HG03039 (cell line): ENCODE results near the gene SLC35D2.
"Not testable (repeated sequence)": the region's sequence is repeated elsewhere in the genome, so short reads cannot be mapped to it uniquely, and the experiment has no call there.

Experiments
- ATAC-seq: cut with Tn5 transposase; IDR thresholded peaks from one replicate; pipeline ENCODE4 v1.9.1; 2021; ENCODE audit warnings: mild to moderate bottlenecking, moderate library complexity; ENCODE audit not compliant: unreplicated experiment

Gene SLC35D2

GRCh38 chr9:96361668-96362067, 21.8 kb downstream of the SLC35D2 start:
- ATAC-seq, result no peak

DNA sequence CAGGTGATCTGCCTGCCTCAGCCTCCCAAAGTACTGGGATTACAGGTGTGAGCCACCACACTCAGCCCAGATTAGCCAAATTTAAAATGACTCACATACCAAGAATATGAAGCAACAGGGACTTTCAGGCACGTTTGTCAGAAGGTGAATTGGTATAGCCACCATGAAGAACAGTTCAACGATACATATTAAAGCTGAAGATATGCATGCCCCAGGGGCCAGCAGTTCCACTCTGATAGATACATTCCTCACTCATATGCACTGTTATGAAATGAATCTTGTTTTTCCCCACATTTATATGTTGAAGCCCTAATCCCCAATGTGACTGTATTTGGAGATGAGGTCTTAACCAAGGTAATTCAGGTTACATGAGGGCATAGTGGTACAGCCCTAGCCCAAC, 22.5 kb downstream of the SLC35D2 start:
- ATAC-seq, result no peak

- ATAC-seq, result not testable (repeated sequence)
These were observed 23.0 kb downstream of the SLC35D2 start for GRCh38 chr9:96360523-96360922.

GRCh38 chr9:96350866-96351265, 32.6 kb downstream of the SLC35D2 start:
- ATAC-seq, result no peak

DNA sequence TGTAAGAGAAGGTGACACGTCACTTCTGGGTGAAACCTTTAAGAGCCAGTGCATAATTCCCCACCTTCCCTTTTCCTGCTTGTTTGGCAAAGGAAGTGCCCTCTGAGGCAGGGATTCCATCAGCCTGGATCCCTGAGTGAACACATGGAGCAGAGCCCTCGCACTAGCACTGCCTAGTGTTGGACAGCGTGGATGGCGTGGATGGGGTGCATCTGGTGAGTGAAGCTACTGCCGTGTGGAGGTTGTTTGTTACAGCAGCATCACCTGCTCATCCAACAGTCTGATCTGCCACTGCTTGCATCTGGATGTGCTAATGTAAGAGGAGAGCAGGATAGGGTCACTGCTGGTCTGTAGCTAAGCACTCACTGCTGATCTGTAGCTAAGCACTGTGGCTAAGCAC, 35.2 kb downstream of the SLC35D2 start:
- ATAC-seq, result no peak

GRCh38 chr9:96345551-96345950, 38.0 kb downstream of the SLC35D2 start:
- ATAC-seq, result no peak

DNA sequence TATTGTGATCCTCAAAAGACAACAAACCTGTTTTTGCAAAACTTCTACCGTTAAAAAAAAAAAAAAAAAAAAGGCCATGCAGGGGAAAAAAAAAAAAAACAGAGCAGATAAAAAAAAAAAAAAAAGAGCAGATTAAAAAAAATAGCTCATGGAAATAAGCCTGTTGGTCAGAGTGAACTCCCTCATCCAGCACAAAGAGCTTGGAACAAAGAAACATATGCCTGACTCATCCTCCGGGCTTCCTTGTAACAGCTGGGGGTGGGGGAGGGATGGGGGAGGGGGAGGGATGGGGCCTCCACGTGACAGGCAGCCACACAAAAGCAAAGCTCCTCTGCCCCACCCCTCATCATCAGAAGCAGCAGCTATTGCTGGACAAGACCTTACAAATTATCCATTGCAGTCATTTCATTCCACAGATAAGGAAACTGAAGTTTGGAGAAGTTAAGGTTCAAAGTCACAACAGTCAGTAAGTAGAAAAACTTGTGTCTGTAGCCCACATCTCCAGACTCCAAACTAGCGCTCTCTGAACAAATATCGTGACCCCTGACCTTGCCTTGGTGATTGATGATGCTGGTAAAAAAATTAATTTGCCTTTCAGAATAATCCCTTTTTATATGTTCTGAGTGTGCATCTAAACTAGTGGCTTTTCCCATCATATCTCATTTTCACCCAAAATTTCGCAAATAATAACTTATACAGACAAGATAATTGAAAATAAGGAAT, 38.9 kb downstream of the SLC35D2 start:
- no peak for ATAC-seq

DNA sequence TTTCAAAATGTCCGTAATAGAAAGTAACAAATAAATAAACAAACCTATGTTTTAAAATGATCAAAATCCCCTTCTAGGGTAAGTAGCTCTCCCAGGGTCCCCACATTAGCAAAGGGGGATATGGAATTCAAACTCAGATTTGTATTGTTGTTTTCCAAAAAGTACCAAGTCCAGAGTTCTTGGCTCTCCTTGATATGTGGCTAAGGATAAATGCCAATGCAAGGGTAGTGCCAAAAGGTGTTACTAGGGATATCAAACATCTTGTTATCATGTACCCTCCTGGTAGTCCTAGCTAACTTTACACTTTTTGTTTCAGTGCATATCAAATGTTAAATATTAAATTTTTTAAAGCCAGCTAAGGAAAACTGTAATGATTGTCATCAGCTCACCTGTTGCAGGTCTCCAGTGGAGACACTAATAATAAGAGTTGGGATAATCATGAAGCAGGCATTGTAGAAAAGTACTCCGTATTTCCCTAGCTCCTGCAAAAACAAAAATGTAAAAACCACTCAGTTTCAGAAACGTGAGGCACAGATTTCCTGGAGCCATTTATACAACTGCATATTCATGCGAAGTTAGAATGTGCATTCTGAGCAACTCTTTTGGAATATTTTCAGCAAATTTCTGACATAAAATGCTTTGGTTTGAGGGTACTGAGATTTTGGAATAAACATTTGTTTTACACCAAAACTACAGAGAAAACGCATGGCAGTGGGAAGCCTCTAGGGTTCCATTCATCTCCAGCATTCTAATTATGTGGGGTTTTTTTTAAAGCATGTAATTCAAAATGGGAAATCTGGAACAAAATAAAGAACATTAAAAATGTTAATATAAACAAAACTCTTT, 39.8 kb downstream of the SLC35D2 start:
- ATAC-seq, result no peak

DNA sequence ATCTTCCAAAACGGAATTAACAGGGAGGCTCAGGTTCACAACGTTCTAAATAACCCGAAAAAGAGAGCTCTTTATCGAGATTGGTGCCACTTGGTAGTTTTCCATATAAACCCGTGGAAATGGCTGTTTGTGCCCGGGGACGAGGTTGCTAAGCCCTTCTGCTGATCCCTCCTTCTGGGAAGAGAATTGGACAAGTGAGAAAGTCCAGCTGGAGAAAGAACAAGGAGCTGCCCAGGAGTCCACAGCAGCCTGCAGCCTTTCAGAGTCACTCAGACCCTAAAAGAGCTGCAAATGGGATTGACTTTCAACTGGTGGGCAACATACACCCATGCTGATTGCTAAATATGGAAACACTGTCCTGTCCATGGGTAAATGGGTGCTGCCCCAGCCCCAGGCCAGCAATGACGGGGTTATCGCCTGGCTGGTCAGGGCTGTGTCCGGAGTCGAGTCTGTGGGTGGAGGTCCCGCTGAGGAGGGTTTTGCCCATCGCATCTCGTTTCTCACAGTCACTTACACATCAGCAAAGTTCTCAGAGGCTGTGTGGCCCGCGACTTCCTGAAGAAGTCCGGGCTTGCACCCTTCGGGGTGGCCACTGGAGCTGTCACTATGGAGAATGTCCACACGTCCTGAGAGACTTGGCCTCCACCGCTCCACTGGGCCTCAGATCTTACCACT, 40.8 kb downstream of the SLC35D2 start:
- no peak for ATAC-seq

DNA sequence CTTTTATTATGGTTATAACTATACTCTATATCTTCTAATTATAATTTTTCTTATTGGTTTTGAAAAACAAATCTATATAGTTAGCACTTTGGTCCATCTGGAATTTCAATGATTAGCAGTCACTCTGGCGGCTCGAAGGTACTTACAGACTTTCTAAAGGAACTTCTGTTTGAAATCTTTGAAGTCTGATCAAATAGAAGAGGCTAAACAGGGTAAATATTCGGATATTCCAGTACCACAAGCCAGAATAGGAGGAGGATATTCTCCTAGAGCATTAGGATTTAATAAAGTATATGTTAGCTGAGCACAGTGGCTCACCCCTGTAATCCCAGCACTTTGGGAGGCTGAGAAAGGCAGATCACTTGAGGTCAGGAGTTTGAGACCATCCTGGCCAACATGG, 42.8 kb downstream of the SLC35D2 start:
- no peak for ATAC-seq

DNA sequence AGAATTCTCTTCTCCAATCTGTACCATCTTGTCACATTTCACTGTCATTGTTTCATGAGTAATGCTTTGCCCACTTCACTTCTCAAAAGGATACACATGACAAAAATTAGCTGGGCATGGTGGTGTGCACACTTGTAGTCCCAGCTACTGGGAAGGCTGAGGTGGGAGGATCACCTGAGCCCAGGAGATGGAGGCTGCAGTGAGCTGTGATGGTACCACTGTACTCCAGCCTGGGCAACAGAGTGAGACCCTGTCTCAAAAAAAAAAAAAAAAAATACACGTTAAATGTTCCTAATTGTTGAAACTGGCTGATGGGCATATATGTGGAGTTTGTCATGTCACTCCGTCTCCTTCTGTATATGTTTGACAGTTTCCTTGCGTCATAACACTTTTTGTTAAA, 45.2 kb downstream of the SLC35D2 start:
- ATAC-seq, result no peak

GRCh38 chr9:96333958-96334357, 49.6 kb downstream of the SLC35D2 start:
- no peak for ATAC-seq

- no peak for ATAC-seq
These were observed 52.1 kb downstream of the SLC35D2 start for GRCh38 chr9:96331236-96331947.

- no peak for ATAC-seq
These were observed 55.7 kb downstream of the SLC35D2 start for GRCh38 chr9:96327694-96328352.

- ATAC-seq, result no peak
These were observed 60.3 kb downstream of the SLC35D2 start for GRCh38 chr9:96323169-96323568.

GRCh38 chr9:96322736-96323135, 60.8 kb downstream of the SLC35D2 start:
- not testable (repeated sequence) for ATAC-seq

GRCh38 chr9:96322210-96322609, 61.3 kb downstream of the SLC35D2 start:
- ATAC-seq, result not testable (repeated sequence)

DNA sequence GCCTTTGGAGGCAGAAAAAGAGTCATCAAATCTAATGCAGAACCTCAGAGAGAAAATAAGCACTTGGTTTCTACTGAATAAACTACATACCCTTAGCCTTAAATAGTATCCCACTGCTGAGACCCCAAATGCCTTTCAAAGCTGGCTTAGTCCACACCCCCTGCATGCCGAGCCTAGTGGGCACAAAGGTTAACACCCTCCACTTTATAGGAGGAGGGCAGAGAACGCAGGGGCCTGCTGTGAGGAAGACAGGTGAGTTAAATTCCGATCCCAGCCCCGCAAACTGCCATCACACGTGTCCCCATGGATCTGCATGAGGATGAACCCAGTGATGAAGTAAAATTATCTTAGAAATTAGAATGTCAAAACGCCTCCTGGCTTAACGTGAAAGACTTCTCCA, 62.0 kb downstream of the SLC35D2 start:
- no peak for ATAC-seq

DNA sequence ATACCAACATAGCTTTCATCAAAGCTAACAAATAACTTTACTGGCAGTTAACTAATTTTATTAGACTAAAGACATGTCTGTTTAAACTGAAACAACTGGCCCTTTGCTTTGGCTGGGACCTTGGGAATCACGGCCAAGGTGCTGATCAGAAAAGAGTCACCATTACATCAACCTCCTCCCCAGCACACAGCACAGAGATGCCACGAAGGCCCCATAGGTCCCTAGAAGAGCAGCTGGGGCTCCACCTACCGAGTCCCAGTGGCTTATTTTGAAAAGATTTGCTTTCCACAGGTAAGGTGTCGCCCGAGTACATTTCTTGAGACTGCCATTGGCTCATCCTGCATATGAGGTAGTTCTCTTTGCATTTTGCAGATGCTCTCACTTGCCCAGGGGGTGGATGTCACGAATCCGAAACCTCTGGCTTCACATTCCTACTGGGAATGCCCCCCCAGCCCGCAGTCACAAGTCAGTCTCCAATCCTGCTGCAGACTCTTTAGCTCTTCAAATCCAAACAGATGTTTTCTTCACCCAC, 62.7 kb downstream of the SLC35D2 start:
- no peak for ATAC-seq

DNA sequence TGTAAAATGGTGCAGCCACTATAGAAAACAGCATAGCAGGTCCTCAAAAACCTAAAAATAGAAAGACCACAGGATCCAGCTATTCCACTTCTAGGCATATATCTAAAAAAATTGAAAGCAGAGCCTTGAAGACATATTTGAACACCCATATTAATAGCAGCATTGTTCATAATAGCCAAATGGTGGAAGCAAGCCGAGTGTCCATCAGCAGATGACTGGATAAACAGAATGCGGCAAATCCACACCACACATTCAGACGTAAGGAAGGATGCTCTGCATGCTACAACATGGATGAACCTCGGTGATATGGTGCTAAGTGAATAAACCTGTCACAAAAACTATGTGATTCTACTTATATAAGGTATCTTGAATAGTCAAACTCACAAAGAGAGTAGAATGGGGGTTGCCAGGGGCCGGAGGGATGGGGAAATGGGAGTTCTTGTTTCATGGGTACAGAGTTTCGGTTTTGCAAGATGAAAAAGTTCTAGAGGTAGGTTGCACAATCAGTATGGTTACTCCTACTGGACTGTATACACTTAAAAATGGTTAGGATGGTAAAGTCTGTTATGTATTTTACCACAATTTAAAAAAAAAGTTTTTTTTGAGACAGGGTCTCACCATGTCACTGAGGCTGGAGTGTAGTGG, 64.5 kb downstream of the SLC35D2 start:
- no peak for ATAC-seq
